ENCODE measurements around the gene CDT1. TPM values are rescaled to one million over a fixed set of nuclear protein-coding genes. Genes with fewer than 3 reads are reported as not detected.

Gene CDT1
- total RNA-seq, 1 experiment from 2014 or later = 43.0 TPM

DNA sequence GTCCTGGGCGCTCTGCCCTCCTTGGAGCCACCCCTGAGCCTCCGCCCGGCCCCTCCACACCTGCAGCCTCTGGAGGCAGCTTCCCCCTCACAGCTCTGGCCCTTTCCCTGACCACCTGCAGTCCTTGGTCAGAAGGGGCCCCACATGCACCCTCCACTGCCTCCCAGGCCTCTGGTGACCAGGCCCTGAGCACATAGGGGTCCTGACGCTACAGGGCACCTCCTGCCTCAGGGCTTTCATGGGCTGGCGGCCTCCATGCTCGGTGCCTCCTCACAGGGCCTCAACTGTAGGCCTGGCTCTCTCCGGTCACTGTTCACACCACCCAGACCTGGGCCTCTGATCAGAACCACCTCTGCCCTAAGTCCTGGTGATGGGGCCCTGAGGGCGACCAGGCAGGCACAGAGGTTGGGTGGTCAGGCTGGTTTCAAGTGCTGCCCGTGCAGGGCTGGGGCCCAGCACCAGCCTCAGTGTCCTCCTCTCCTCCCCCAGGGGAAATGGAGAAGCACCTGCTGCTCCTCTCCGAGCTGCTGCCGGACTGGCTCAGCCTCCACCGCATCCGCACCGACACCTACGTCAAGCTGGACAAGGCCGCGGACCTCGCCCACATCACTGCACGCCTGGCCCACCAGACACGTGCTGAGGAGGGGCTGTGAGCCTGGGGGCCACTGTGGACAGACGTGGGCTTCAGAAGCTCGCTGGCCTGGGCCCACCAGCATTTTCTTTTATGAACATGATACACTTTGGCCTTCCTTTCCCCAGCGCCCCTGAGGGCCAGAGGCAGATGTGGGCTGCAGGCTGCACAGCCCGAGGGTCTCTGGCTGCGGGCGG is 4.3 kb downstream of the CDT1 start:
- ATAC-seq (no peak), DNase-seq (no peak)
- H3K79me2 ChIP-seq (ENCODE audit: low read length) = peaks cover 51% of the 10 kb centered on the region
- H3K4me1 ChIP-seq (ENCODE audit: insufficient read depth, low read length) = peaks cover 17% of the 10 kb centered on the region
- intact Hi-C loops (cut with micrococcal nuclease) = no loop called here
- H4K20me1 ChIP-seq (ENCODE audit: low read length) = peaks cover 8% of the 10 kb centered on the region; the same call in 1 of the 2 replicates
- H3K4me2 ChIP-seq (ENCODE audit: low read length) = no peak overlapping the region
- no TSS peak for BruUV-seq (replicated peaks)
- H3K4me3 ChIP-seq (ENCODE audit: low read length) = no peak overlapping the region
- H3K27ac ChIP-seq (ENCODE audit: low read length) = no peak overlapping the region
- no peaks in the 10 kb centered on the region for H3F3A ChIP-seq (ENCODE audit: low read length, unreplicated experiment)
- H3K36me3 ChIP-seq (ENCODE audit: low read depth, low read length) = peaks cover 12% of the 10 kb centered on the region; the same call in 1 of the 2 replicates
- no peaks in the 10 kb centered on the region for H3K9me3 ChIP-seq (ENCODE audit: low read length)
- CTCF ChIA-PET = no interaction called here
- H2AFZ ChIP-seq (ENCODE audit: low read length) = no peak overlapping the region
- no peaks in the 10 kb centered on the region for H3K27me3 ChIP-seq (ENCODE audit: low read length)
- POLR2A ChIA-PET (ENCODE audit: unreplicated experiment) = no interaction called here
- H3K9me2 ChIP-seq (replicated peaks; ENCODE audit: low read length) = no peaks in the 10 kb centered on the region
- no peak overlapping the region for H3K9ac ChIP-seq (ENCODE audit: low read length)
- TF ChIP-seq EZH2 (IDR thresholded peaks at IDR 0.05; ENCODE audit: low read length, unreplicated experiment) (no peak), EZH2phosphoT487 (IDR thresholded peaks at IDR 0.05; ENCODE audit: borderline replicate concordance, low read length) (no peak)
- TF ChIP-seq, protein P1, sequence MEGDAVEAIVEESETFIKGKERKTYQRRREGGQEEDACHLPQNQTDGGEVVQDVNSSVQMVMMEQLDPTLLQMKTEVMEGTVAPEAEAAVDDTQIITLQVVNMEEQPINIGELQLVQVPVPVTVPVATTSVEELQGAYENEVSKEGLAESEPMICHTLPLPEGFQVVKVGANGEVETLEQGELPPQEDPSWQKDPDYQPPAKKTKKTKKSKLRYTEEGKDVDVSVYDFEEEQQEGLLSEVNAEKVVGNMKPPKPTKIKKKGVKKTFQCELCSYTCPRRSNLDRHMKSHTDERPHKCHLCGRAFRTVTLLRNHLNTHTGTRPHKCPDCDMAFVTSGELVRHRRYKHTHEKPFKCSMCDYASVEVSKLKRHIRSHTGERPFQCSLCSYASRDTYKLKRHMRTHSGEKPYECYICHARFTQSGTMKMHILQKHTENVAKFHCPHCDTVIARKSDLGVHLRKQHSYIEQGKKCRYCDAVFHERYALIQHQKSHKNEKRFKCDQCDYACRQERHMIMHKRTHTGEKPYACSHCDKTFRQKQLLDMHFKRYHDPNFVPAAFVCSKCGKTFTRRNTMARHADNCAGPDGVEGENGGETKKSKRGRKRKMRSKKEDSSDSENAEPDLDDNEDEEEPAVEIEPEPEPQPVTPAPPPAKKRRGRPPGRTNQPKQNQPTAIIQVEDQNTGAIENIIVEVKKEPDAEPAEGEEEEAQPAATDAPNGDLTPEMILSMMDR (conservative IDR thresholded peaks at IDR 0.05; ENCODE audit: low read depth, low read length) = no peak

DNA sequence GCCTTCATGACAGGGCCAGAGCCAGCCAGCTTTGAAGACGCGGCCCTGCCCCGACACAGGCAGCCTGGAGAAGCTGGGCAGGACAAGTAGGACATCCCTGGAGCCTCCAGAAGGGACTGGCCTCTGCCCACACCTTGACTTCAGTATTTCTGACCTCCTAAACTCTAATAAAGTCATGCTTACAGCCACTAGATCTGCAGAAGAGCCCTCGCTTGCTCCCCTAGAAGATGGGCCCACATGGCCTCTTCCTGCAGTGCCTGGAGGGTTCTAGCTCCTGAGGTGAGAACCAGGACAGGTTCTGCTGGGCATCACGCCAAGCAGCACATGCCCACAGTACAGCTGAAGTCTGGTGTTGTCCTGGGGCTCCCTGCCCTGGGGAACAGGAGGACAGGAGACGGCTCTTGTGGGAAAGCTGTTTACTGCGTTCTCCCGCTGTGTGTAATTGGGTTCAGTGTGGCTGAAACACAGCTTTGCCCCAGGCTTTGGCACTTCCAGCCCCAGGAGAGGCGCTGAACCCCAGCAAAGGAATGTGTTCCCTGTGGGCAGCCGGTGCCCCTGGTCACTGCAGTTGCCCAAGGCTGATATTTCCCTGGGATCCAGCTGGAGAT is 5.6 kb downstream of the CDT1 start:
- peaks cover 17% of the 10 kb centered on the region for H3K4me1 ChIP-seq (ENCODE audit: insufficient read depth, low read length)
- no peaks in the 10 kb centered on the region for H3F3A ChIP-seq (ENCODE audit: low read length, unreplicated experiment)
- intact Hi-C loops (cut with micrococcal nuclease) = no loop called here
- H3K4me2 ChIP-seq (ENCODE audit: low read length) = peak overlapping the region; percentile 93; the same call in 1 of the 2 replicates
- no peak overlapping the region for H3K27ac ChIP-seq (ENCODE audit: low read length)
- TSS peak; percentile 45 for BruUV-seq (replicated peaks)
- ATAC-seq (no peak), DNase-seq (peak; percentile 29)
- H3K9me3 ChIP-seq (ENCODE audit: low read length) = no peaks in the 10 kb centered on the region
- CTCF ChIA-PET = no interaction called here
- peaks cover 12% of the 10 kb centered on the region; the same call in 1 of the 2 replicates for H3K36me3 ChIP-seq (ENCODE audit: low read depth, low read length)
- H4K20me1 ChIP-seq (ENCODE audit: low read length) = peaks cover 8% of the 10 kb centered on the region; the same call in 1 of the 2 replicates
- peaks cover 45% of the 10 kb centered on the region for H3K79me2 ChIP-seq (ENCODE audit: low read length)
- POLR2A ChIA-PET (ENCODE audit: unreplicated experiment) = no interaction called here
- TF ChIP-seq EZH2 (IDR thresholded peaks at IDR 0.05; ENCODE audit: low read length, unreplicated experiment) (no peak), EZH2phosphoT487 (IDR thresholded peaks at IDR 0.05; ENCODE audit: borderline replicate concordance, low read length) (no peak)
- TF ChIP-seq, protein P1 (conservative IDR thresholded peaks at IDR 0.05; ENCODE audit: low read depth, low read length) = no peak
- H3K9ac ChIP-seq (ENCODE audit: low read length) = no peak overlapping the region
- no peak overlapping the region for H2AFZ ChIP-seq (ENCODE audit: low read length)
- H3K9me2 ChIP-seq (replicated peaks; ENCODE audit: low read length) = no peaks in the 10 kb centered on the region
- H3K4me3 ChIP-seq (ENCODE audit: low read length) = no peak overlapping the region
- H3K27me3 ChIP-seq (ENCODE audit: low read length) = no peaks in the 10 kb centered on the region

Data from PC-3 (cell line).